ENCODE data around the gene ANP32A. TPM values are rescaled to one million over a fixed set of nuclear protein-coding genes. Genes with fewer than 3 reads are reported as not detected.
A peak's percentile ranks its signal among the peaks of the same experiment; 100 is the strongest.

Gene ANP32A
- total and polyA plus RNA-seq, 5 donors = 103 to 145 (median 118) TPM

DNA sequence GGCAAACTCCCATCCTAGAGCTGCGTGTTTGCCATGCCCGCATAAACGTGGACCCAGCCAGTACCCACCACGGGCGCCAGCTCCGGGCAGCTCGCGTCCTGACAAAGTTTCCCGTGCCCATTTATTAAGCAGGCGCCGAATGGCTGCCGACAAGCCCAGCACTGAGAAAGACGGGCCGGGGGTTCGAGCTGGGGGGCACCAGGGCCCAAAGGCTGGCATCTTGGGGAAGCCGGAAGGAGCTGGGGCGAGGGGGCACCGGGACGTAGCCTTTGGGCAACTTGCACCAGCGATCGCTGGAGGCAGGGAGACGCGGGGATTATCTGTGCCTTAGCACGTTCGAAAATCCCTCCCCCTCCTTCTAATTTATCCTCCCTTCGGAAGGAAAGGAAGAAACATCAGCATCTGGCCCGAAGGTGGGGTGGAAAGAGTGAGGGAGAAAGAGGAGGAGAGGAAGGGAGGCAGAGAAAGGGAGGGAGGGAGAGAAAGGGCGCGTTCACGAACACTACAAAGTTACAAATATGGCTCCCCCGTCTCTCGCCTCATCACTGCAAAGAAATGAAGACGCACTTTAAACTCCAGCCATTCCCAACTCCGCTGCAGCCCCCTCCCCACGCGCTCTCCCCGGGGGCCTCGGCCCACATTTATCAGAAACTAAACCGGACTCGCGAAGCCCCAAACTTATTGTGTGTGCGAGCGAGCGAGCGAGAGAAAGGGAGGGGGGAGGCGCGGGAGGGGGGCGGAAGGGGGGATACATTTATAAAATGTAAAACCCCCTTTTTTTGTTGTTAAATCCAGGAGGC lies 1.0 kb downstream of the ANP32A start:
- Histone ChIP-seq H3K4me3 (ENCODE audit: low read length) (peak overlapping the region; percentile 98), H3K9me3 (ENCODE audit: control insufficient read depth, low read length) (no peaks in the 10 kb centered on the region), H3K27me3 (ENCODE audit: control insufficient read depth, insufficient read depth) (no peaks in the 10 kb centered on the region), H3K27ac (ENCODE audit: low read length) (peak overlapping the region; percentile 99), H3K4me1 (ENCODE audit: control insufficient read depth, insufficient read depth, low read length) (peaks cover 11% of the 10 kb centered on the region)
- intact Hi-C loops (cut with DNase I) = loop anchor here in 1 of 4 donors (5.0 to 10.0 kb wide), 3 partner anchors 37 to 115 kb away; no protein-coding TSS in a partner anchor
- ATAC-seq (peak; percentile 12 to 14), DNase-seq (peak; percentile 35 to 82 (median 76))
- under 1% methylated on average over 47 of the region's 48 CpGs for WGBS

DNA sequence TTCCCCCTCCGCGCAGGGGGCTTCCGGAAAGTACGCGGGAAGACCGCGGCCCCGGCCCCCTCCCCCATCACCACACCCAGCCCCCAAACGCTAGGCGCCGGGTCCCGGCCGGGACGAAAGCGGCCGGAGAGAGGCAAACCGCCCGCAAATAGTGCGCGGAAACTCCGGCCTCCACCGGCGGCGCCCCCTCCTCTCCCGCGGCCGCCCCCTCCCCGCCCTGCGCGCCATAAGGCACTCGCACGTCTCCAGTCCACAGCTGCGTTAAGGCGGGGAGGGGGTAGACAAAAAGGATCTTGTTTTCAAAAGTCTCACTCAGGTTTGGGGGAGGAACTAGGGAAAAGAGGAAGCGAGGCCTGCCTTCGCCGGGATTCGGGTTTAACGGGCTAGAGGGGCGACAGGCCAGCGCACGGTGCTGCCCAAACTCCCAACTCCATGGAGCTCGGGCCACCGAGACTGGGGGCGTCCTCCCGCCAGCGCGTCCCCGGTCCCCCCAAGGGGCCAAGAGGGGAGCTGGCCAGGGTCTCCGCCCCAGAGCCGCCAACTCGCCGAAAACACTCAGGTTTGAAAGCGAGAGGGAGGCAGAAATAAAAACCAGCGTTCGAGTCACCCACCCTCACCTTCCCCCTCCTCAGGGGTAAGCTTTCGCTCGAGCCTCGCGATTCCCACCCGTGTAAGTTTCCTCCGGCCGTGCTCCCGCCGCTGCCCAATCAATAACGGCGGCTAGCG lies 1.8 kb downstream of the ANP32A start:
- peak; percentile 51 to 86 (median 83) for DNase-seq
- H3K27ac ChIP-seq (ENCODE audit: low read length) = peak overlapping the region; percentile 99
- H3K4me1 ChIP-seq (ENCODE audit: control insufficient read depth, insufficient read depth, low read length) = peaks cover 16% of the 10 kb centered on the region
- H3K27me3 ChIP-seq (ENCODE audit: control insufficient read depth, insufficient read depth) = no peaks in the 10 kb centered on the region
- peak; percentile 7 to 8 for ATAC-seq
- under 1% methylated on average over 68 of the region's 68 CpGs for WGBS
- intact Hi-C loops (cut with DNase I) = loop anchor here in 1 of 4 donors (5.0 to 10.0 kb wide), 2 partner anchors 37 to 114 kb away; no protein-coding TSS in a partner anchor
- no peaks in the 10 kb centered on the region for H3K9me3 ChIP-seq (ENCODE audit: control insufficient read depth, low read length)
- peak overlapping the region; percentile 98 for H3K4me3 ChIP-seq (ENCODE audit: low read length)

DNA sequence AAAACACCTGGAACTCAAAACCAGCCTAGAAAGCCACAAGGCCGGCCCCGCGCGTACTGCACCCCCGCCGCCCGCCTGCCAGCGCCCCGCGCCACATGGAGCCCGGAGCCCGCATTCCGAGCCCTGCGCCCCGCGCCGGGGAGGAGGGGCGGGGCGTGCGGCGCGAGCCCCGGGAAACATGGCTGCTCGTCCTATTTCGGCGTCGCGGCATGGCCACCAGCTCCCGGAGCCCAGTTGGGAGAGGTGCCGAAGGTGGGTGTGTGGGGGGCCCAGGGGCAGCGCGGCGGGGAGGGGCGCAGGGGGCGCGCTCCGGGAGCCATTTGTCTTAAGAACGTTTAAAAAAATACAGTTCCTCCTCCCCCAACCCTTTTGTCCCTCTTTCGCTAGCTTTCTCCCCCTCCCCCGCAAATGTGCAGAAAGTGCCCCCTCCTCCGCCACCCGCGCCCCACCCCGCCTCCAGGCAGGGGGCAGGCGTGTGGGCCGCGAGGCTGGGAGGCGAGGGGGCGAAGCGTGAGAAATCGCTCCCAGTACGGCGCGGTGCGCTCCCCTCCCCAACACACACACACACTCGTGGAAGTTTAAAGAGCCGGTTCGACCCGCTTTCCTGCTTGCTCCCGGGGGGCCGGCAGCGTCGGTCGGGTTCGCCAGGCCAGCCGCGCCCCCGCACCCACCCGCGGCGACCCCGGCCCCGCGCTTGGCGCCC lies 2.5 kb downstream of the ANP32A start:
- no peaks in the 10 kb centered on the region for H3K27me3 ChIP-seq (ENCODE audit: control insufficient read depth, insufficient read depth)
- ATAC-seq (peak; percentile 48 to 58), DNase-seq (peak; percentile 76 to 90 (median 89))
- H3K27ac ChIP-seq (ENCODE audit: low read length) = peak overlapping the region; percentile 99
- H3K4me1 ChIP-seq (ENCODE audit: control insufficient read depth, insufficient read depth, low read length) = peaks cover 19% of the 10 kb centered on the region
- under 1% methylated on average over 75 of the region's 75 CpGs for WGBS
- intact Hi-C loops (cut with DNase I) = loop anchor here in 1 of 4 donors (5.0 to 10.0 kb wide), 2 partner anchors 36 to 113 kb away; no protein-coding TSS in a partner anchor
- no peaks in the 10 kb centered on the region for H3K9me3 ChIP-seq (ENCODE audit: control insufficient read depth, low read length)
- H3K4me3 ChIP-seq (ENCODE audit: low read length) = peak overlapping the region; percentile 98

GRCh38 chr15:68817304-68818065 lies 3.2 kb downstream of the ANP32A start:
- Histone ChIP-seq H3K27me3 (ENCODE audit: control insufficient read depth, insufficient read depth) (no peaks in the 10 kb centered on the region), H3K9me3 (ENCODE audit: control insufficient read depth, low read length) (no peaks in the 10 kb centered on the region), H3K4me1 (ENCODE audit: control insufficient read depth, insufficient read depth, low read length) (peaks cover 22% of the 10 kb centered on the region), H3K4me3 (ENCODE audit: low read length) (peak overlapping the region; percentile 98), H3K27ac (ENCODE audit: low read length) (peak overlapping the region; percentile 99)
- intact Hi-C loops (cut with DNase I) = loop anchor here in 1 of 4 donors (5.0 to 10.0 kb wide), 2 partner anchors 35 to 113 kb away; no protein-coding TSS in a partner anchor
- peak; percentile 36 to 47 for ATAC-seq
- under 1% methylated on average over 64 of the region's 64 CpGs for WGBS
- peak; percentile 65 to 90 (median 87) for DNase-seq

DNA sequence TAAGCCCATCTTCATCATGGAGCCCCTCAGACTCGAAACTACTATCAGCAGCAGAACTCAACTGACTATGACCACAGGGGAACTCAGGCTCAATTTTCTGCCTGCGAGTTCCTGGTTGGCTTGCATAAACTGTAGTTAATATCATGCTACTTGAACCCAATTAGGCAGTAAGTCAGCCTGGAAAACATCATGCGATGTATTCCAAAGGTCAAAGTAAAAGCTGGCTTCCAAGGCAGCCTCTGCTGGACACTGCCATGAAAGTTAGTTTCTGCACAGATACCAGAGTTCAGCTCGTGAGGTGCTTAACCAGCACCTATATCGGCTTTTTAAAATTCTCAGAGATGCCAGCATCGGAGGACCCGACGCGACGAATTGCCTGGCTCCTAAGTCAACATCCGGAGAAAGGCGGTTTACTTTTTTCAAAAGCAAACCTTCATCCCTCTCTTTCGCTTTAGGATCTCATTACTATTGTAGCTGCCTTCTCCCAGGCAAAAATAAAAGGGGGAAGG lies 3.8 kb downstream of the ANP32A start:
- DNase-seq = peak in 1 of 3 donors; percentile 50
- H3K27ac ChIP-seq (ENCODE audit: low read length) = peak overlapping the region; percentile 99
- WGBS = 1% methylated on average over 13 of the region's 13 CpGs
- peak overlapping the region; percentile 98 for H3K4me3 ChIP-seq (ENCODE audit: low read length)
- peak in 1 of 2 donors; percentile 2 for ATAC-seq
- no peaks in the 10 kb centered on the region for H3K9me3 ChIP-seq (ENCODE audit: control insufficient read depth, low read length)
- intact Hi-C loops (cut with DNase I) = loop anchor here in 1 of 4 donors (5.0 to 10.0 kb wide), 2 partner anchors 35 to 112 kb away; no protein-coding TSS in a partner anchor
- peaks cover 27% of the 10 kb centered on the region for H3K4me1 ChIP-seq (ENCODE audit: control insufficient read depth, insufficient read depth, low read length)
- no peaks in the 10 kb centered on the region for H3K27me3 ChIP-seq (ENCODE audit: control insufficient read depth, insufficient read depth)

DNA sequence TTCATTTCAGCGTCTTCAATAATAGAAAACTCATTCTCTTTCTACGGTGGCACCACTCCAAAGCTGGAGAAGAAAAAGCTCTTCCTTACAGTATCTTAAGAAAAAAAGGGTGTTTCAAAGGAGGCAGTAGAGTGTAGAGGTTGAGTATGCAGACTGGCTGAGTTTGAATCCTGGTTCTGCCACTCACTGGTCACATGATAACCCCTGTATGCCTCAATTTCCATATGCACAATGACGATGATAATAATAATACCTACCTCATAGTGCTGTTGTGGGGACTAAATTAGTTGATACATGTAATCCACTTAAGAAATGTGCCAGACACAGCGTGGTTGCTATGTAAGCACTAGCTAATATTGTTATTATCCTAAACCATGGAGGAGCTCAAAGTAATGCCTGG lies 4.5 kb downstream of the ANP32A start:
- intact Hi-C loops (cut with DNase I) = loop anchor here in 1 of 4 donors (5.0 to 10.0 kb wide), 2 partner anchors 34 to 111 kb away; no protein-coding TSS in a partner anchor
- 63% methylated on average over 4 of the region's 4 CpGs for whole genome bisulfite sequencing
- Histone ChIP-seq H3K9me3 (ENCODE audit: control insufficient read depth, low read length) (no peaks in the 10 kb centered on the region), H3K27ac (ENCODE audit: low read length) (peak overlapping the region; percentile 99), H3K4me1 (ENCODE audit: control insufficient read depth, insufficient read depth, low read length) (peaks cover 33% of the 10 kb centered on the region), H3K27me3 (ENCODE audit: control insufficient read depth, insufficient read depth) (no peaks in the 10 kb centered on the region), H3K4me3 (ENCODE audit: low read length) (peak overlapping the region; percentile 98)
- ATAC-seq (no peak), DNase-seq (no peak)

- ATAC-seq (no peak), DNase-seq (no peak)
- Histone ChIP-seq H3K4me1 (ENCODE audit: control insufficient read depth, insufficient read depth, low read length) (peaks cover 35% of the 10 kb centered on the region), H3K27ac (ENCODE audit: low read length) (peak overlapping the region; percentile 19), H3K4me3 (ENCODE audit: low read length) (no peak overlapping the region), H3K27me3 (ENCODE audit: control insufficient read depth, insufficient read depth) (no peaks in the 10 kb centered on the region), H3K9me3 (ENCODE audit: control insufficient read depth, low read length) (no peaks in the 10 kb centered on the region)
- 67% methylated on average over 4 of the region's 4 CpGs for WGBS
- intact Hi-C loops (cut with DNase I) = loop anchor here in 1 of 4 donors (5.0 to 10.0 kb wide), 2 partner anchors 33 to 111 kb away; no protein-coding TSS in a partner anchor
Observed at GRCh38 chr15:68815598-68815997, 5.1 kb downstream of the ANP32A start.

DNA sequence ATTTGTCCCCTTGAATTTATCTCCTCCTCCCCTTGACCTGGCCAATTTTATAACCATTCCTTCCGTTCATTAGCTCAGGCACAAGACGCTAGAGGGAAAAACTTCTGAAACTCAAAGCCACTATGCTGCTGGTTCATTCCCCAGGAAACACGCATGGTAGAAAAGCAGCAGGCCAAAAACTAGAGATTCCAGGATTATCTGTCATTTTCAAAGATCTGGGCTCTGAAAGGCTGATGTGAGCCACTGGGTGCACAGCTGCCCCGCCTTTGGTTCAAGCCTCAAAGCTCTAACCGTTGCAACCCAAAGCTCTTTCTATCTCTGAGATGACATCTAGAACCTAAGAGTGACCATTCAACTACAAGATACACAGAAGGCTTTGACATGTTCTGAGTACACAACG lies 6.1 kb downstream of the ANP32A start:
- H3K4me1 ChIP-seq (ENCODE audit: control insufficient read depth, insufficient read depth, low read length) = peaks cover 38% of the 10 kb centered on the region
- intact Hi-C loops (cut with DNase I) = loop anchor here in 1 of 4 donors (10.0 kb wide), 1 partner anchor 110 kb away; no protein-coding TSS in a partner anchor
- no peak overlapping the region for H3K27ac ChIP-seq (ENCODE audit: low read length)
- WGBS = 67% methylated on average over 6 of the region's 6 CpGs
- no peaks in the 10 kb centered on the region for H3K27me3 ChIP-seq (ENCODE audit: control insufficient read depth, insufficient read depth)
- H3K4me3 ChIP-seq (ENCODE audit: low read length) = no peak overlapping the region
- DNase-seq = no peak
- ATAC-seq = no peak
- H3K9me3 ChIP-seq (ENCODE audit: control insufficient read depth, low read length) = no peaks in the 10 kb centered on the region

DNA sequence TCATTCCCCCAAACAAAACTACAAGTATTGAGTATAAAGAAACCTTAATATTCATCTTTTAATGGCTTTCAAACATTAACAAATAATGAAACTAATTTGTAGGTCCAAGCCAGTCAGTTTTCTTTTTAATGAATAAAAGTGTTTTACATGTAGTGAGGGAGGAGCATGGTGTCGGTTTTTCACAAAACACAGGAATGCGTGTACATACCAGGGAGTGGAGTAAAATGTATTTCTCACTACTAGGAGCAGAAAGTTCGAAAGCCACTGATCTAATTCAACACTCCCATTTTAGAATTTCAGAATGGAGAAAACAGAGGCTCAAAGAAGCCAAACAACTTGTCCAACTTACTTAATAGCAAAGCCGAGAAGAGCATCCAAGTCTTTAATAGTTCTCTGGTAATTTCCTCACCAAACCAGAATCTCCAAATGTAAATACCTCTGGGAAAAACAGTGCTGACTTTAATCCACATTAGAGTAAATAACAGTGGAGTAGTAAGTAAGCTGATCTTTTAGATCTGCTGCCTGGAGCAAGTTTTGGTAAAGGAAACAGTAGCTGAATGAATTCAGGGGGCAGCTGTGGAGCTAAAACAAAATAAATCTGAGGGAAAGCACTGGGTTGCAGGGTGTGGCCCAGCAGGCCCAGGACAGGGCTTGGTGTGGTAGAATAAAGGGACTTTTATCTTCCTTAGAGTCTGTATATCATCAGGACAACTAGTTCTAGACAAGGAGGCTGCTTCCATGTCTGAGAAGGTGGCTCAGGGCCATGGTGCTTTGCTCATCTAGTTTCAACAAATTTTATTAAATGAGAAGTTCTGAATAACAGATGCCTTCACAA lies 7.9 kb downstream of the ANP32A start:
- WGBS = 36% methylated on average over 4 of the region's 4 CpGs

More for the DNA sequence above, 7.9 kb downstream of the ANP32A start:
- ATAC-seq = peak; percentile 36 to 49
- Histone ChIP-seq H3K9me3 (ENCODE audit: control insufficient read depth, low read length) (no peaks in the 10 kb centered on the region), H3K27ac (ENCODE audit: low read length) (peak overlapping the region; percentile 51), H3K27me3 (ENCODE audit: control insufficient read depth, insufficient read depth) (no peaks in the 10 kb centered on the region), H3K4me1 (ENCODE audit: control insufficient read depth, insufficient read depth, low read length) (peaks cover 53% of the 10 kb centered on the region), H3K4me3 (ENCODE audit: low read length) (no peak overlapping the region)
- intact Hi-C loops (cut with DNase I) = loop anchor here in 1 of 4 donors (10.0 kb wide), 1 partner anchor 108 kb away; no protein-coding TSS in a partner anchor
- DNase-seq = peak in 2 of 3 donors; percentile 49 to 86
